ENCODE measurements around the gene ANTKMT.

Gene ANTKMT

GRCh38 chr16:764848-765487, 44.0 kb downstream of the ANTKMT start:
- no peak for DNase-seq (ENCODE audit: low read depth)

- DNase-seq (ENCODE audit: low read depth) = no peak
Measured at GRCh38 chr16:765488-765865, 44.5 kb downstream of the ANTKMT start.

- no peak for DNase-seq (ENCODE audit: low read depth)
Measured at GRCh38 chr16:766008-766819, 45.3 kb downstream of the ANTKMT start.

DNA sequence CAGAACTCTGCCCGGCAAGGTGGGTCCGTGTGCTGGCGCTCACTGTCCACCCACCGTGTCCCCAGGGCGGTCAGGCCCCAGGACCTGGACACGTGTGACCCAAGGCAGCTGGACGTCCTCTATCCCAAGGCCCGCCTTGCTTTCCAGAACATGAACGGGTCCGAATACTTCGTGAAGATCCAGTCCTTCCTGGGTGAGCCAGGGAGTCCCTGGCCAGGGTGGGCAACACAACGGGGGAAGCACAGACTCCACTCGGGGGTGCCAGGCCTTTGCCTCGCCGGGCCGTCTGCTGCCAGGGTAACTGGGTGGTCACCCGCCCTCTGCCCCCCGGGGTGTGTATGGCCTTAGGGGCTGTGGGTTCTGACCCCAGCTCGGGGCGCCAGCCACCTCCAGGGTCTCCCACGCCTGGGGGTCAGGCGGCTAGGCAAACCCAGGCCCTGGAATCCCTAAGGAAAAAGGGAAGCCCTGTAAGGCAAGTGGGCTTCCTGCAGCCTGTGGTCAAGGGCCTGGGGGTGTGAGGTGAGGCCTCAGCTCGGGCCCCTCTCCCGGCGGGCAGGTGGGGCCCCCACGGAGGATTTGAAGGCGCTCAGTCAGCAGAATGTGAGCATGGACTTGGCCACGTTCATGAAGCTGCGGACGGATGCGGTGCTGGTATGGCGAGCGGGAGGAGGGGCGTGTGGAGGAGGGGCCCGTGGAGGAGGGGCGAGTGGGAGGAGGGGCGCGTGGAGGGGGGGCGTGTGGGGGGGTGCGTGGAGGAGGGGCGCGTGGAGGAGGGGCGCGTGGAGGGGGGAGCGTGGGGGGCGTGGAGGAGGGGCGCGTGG, 46.1 kb downstream of the ANTKMT start:
- no peak for DNase-seq (ENCODE audit: low read depth)

DNA sequence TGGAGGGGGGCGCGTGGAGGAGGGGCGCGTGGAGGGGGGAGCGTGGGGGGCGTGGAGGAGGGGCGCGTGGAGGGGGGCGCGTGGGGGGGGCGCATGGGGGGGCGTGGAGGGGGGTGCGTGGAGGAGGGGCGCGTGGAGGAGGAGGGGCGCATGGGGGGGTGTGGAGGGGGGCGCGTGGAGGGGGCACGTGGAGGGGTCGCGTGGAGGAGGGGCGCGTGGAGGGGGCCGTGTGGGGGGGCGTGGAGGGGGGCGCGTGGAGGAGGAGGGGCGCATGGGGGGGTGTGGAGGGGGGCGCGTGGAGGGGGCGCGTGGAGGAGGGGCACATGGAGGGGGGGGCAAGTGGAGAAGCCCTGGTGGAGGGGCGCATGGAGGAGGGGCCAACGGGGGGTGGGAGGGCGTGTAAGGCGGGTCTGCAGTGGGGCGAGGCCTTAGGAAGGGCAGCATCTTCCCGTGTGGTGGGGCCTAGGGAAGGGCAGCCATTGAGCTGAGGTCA, 46.8 kb downstream of the ANTKMT start:
- DNase-seq (ENCODE audit: low read depth) = no peak

GRCh38 chr16:768428-768827, 47.5 kb downstream of the ANTKMT start:
- no peak for DNase-seq (ENCODE audit: low read depth)

GRCh38 chr16:769184-769784, 48.3 kb downstream of the ANTKMT start:
- no peak for DNase-seq (ENCODE audit: low read depth)

- DNase-seq (ENCODE audit: low read depth) = no peak
Measured at GRCh38 chr16:769934-770333, 49.0 kb downstream of the ANTKMT start.

DNA sequence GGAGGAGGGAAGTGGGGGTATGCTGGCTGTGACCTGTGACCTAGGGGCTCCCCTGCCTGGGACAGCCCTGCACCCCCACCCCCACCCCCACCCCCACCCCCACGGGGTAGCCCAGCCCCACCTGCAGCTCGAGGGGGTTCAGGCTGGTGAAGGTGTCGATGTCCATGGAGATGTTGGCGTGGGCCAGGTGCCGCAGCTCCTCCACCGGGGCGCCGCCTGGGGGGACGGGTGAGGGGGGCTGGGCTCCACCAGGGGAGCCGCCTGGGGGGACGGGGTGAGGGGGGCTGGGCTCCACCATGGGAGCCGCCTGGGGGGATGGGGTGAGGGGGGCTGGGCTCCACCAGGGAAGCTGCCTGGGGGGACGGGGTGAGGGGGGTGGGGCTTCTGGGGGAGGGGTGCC, 49.5 kb downstream of the ANTKMT start:
- no peak for DNase-seq (ENCODE audit: low read depth)

Data from T follicular helper cell (primary cell).